Uterus (tissue), 2 donors: ENCODE results near the gene GPR89A.
"Not testable (repeated sequence)": the region's sequence is repeated elsewhere in the genome, so short reads cannot be mapped to it uniquely, and the experiment has no call there.

Experiments
- POLR2A ChIP-seq, 2 donors: fragments of 450-650 bp; IDR thresholded peaks; one replicate each; pipeline ENCODE4 v1.6.1; 2016; ENCODE audit warnings: antibody characterized with exemption in 2 of 2, mild to moderate bottlenecking in 1 of 2, moderate library complexity in 1 of 2
- TF ChIP-seq, protein P1 (sequence below), 4 experiments: fragments of 200-600 bp in 2 of 4; fragments of 450-650 bp in 2 of 4; sonication (generic) in 2 of 4; IDR thresholded peaks; one replicate each; pipeline ENCODE4 v1.5.1; 2016 to 2019; ENCODE audit warnings: antibody characterized with exemption in 4 of 4, mild to moderate bottlenecking in 2 of 4, moderate library complexity in 1 of 4

DNA sequence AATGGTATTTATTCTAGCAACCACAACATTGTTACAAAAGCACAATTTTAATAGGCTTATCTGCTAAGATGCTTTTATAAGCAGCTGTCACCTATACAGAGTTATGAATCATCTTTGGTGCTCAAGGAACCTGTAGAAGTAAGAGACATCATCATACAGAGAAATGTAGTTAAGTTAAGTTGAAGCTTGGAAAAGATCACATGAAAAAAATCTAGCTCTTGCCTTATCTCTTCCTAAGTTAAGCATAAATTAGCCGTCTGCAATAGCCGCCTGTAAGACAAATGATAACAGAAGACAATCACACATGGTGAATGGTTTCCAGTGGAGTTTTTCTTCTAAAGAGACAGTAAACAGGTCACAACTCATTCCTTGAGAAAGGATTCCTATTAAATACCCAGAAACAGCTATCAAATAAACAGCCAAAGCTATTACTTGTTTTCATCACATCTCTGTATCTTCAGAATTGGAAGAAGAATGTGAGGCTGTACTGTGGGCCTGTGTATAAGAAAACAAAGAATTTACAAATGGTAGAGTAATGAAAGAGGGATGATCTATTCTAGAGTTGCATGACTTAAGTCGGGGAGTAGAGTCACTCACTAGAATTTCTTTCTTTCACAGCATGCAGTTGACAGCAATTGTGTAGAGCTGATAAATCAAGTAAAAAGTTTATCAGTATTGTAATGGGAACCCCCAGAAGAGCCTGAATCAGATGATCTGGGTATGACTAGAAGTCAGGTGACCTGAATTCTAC, 63.4 kb downstream of the GPR89A start:
- not testable (repeated sequence) for TF ChIP-seq POLR2A (IDR thresholded peaks at IDR 0.05)
- TF ChIP-seq, protein P1, sequence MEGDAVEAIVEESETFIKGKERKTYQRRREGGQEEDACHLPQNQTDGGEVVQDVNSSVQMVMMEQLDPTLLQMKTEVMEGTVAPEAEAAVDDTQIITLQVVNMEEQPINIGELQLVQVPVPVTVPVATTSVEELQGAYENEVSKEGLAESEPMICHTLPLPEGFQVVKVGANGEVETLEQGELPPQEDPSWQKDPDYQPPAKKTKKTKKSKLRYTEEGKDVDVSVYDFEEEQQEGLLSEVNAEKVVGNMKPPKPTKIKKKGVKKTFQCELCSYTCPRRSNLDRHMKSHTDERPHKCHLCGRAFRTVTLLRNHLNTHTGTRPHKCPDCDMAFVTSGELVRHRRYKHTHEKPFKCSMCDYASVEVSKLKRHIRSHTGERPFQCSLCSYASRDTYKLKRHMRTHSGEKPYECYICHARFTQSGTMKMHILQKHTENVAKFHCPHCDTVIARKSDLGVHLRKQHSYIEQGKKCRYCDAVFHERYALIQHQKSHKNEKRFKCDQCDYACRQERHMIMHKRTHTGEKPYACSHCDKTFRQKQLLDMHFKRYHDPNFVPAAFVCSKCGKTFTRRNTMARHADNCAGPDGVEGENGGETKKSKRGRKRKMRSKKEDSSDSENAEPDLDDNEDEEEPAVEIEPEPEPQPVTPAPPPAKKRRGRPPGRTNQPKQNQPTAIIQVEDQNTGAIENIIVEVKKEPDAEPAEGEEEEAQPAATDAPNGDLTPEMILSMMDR (IDR thresholded peaks at IDR 0.05): not testable (repeated sequence)
